ENCODE results near the gene AOPEP. TPM values are rescaled to one million over a fixed set of nuclear protein-coding genes. Genes with fewer than 3 reads are reported as not detected.
A peak's percentile ranks its signal among the peaks of the same experiment; 100 is the strongest.

Gene AOPEP
- total RNA-seq, 4 donors from 2014 or later = 252 to 375 (median 312) TPM

DNA sequence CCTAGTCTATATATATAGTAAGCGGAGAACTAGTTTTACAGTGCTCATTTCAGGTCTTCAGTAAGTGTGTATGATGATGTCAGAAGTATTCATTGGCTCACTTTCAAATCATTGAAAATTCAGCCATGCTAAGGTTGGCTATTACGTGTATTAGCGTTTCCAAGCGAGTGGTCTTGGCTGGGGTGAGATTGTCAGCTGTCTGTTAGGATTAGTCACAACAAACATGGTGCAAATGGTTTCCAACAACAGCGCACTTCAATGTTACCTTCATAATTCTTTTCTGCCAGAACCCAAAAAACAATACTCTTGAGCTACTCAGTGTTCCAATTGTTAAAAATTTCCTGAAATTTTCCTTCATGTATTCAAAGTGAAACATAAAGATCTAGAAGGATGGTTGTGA is 283.0 kb downstream of the AOPEP start:
- peak overlapping the region; percentile 17 to 81 for H3K4me3 ChIP-seq

DNA sequence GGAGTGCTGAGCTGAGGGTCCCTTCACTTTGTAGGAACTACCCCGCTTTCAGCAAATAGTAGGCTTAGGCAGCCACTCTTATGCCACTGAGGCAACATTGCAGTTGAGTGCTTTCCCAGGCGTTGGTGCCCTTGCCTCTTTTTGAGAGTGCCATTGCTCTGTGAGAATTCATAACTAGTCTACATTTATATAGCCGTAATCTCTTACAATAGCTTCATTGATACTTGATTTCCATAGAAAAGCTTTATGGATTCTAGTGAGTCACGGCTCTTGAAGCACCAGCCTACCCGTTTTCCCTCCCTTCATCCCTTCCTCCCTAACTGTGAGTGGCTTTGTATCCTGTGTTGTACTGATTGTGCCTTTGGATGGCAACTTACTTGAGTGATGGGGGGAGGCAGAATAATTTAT is 283.9 kb downstream of the AOPEP start:
- Histone ChIP-seq H3K27ac (peak overlapping the region; percentile 80 to 99 (median 98)), H3K36me3 (peaks cover 0 to 11% of the 10 kb centered on the region in 2 donors), H3K9me3 (no peaks in the 10 kb centered on the region), H3K4me3 (peak overlapping the region; percentile 15 to 32), H3K4me1 (peaks cover 20 to 73% (median 23%) of the 10 kb centered on the region in 3 donors), H3K27me3 (no peaks in the 10 kb centered on the region)
- 37 to 63% methylated on average over 3 to 5 of the region's 5 CpGs for WGBS, 2 donors (ENCODE audit: low coverage in 1 of 2)
- TF ChIP-seq POLR2AphosphoS5 (IDR thresholded peaks at IDR 0.05) = peak; percentile 20
- no peak for TF ChIP-seq POLR2A (IDR thresholded peaks at IDR 0.05)
- ATAC-seq = no peak

More for the DNA sequence above, 283.0 kb downstream of the AOPEP start:
- no peak for ATAC-seq
- 32 to 51% methylated on average over 5 of the region's 5 CpGs for WGBS, 2 donors (ENCODE audit: low coverage in 1 of 2)
- Histone ChIP-seq H3K4me1 (peaks cover 12 to 63% (median 19%) of the 10 kb centered on the region in 3 donors), H3K27me3 (no peaks in the 10 kb centered on the region), H3K9me3 (no peaks in the 10 kb centered on the region), H3K36me3 (peaks cover 0 to 4% of the 10 kb centered on the region in 2 donors), H3K27ac (peak overlapping the region; percentile 65 to 99 (median 98))
- TF ChIP-seq POLR2AphosphoS5 (IDR thresholded peaks at IDR 0.05) (peak; percentile 32), CTCF (IDR thresholded peaks at IDR 0.05) (no peak)

DNA sequence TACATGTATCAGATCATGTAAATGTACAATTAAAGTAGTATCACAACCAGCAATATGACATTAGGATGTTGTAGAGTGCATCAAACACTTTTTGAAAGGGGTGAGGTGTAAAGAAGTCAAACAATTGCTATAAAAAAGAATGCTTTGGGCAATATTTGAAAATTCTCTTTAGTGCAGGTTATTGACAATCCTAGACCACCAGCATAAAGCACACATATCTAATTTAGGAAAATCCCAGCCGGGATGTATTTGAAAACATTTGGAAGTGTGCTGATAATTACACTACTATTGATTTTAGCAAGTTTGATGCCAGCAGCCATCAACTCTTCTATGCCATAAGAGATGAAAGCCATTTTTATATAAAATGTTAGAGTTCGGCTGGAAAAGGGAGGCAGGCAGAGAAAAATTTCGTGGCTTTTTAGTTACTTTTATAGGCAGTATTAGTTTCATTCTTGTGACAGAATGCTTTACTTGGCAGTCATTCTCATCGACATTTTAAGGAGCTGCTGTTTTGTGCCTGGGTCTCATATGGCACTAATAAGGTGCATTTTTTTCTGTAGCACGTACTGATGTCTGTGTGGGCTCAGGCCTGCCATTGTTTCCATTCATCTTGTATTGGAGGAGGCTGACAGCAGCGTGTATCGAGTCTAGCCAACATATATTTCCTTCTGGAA is 285.7 kb downstream of the AOPEP start:
- WGBS, 2 donors (ENCODE audit: low coverage in 1 of 2) = 34 to 49% methylated on average over 7 of the region's 7 CpGs
- peaks cover 26 to 90% (median 27%) of the 10 kb centered on the region in 3 donors for H3K4me1 ChIP-seq
- H3K4me3 ChIP-seq = peak overlapping the region in 1 of 2 donors; percentile 11
- H3K27me3 ChIP-seq = no peaks in the 10 kb centered on the region
- no peaks in the 10 kb centered on the region for H3K9me3 ChIP-seq
- TF ChIP-seq POLR2AphosphoS5 (IDR thresholded peaks at IDR 0.05) (no peak), EP300 (IDR thresholded peaks at IDR 0.05) (no peak), POLR2A (IDR thresholded peaks at IDR 0.05) (no peak), CTCF (IDR thresholded peaks at IDR 0.05) (no peak)
- ATAC-seq = no peak
- H3K27ac ChIP-seq = peak overlapping the region; percentile 29 to 99 (median 78)
- peaks cover 0 to 28% of the 10 kb centered on the region in 2 donors for H3K36me3 ChIP-seq

DNA sequence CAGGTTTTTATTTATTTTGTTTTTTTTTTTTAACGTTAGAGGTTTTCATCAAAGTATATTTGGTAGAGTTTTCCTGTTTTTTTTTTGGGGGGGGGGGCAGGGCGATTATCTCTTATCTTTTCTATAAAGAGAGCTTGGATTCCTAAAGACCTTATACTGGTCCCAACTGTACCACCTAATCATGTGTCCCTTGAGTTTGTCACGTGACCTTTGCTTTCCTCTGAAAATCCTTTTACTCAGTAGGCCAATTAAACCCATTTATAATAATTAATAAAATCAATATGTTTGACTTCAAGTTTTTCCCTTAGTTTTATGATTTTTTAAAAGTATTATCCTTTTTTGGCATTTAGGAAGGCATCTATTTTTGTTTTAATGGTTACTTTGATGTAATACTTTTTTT is 286.4 kb downstream of the AOPEP start:
- peaks cover 27 to 97% (median 30%) of the 10 kb centered on the region in 3 donors for H3K4me1 ChIP-seq
- H3K4me3 ChIP-seq = no peak overlapping the region
- H3K9me3 ChIP-seq = no peaks in the 10 kb centered on the region
- H3K27ac ChIP-seq = peak overlapping the region in 3 of 4 donors; percentile 57 to 99 (median 98)
- TF ChIP-seq POLR2AphosphoS5 (IDR thresholded peaks at IDR 0.05) (no peak), CTCF (IDR thresholded peaks at IDR 0.05) (no peak), POLR2A (IDR thresholded peaks at IDR 0.05) (no peak), EP300 (IDR thresholded peaks at IDR 0.05) (no peak)
- H3K27me3 ChIP-seq = no peaks in the 10 kb centered on the region
- 44 to 60% methylated on average over 3 of the region's 3 CpGs for WGBS, 2 donors (ENCODE audit: low coverage in 1 of 2)
- ATAC-seq = no peak
- H3K36me3 ChIP-seq = peaks cover 0 to 34% of the 10 kb centered on the region in 2 donors

- WGBS, 2 donors (ENCODE audit: low coverage in 1 of 2) = 20 to 36% methylated on average over 2 of the region's 2 CpGs
- peaks cover 43 to 100% (median 44%) of the 10 kb centered on the region in 3 donors for H3K4me1 ChIP-seq
Measured at GRCh38 chr9:95014917-95015316, 288.4 kb downstream of the AOPEP start.

More at GRCh38 chr9:95014917-95015316, 288.4 kb downstream of the AOPEP start:
- H3K27me3 ChIP-seq = no peaks in the 10 kb centered on the region
- no peak for TF ChIP-seq POLR2AphosphoS5 (IDR thresholded peaks at IDR 0.05)
- no peak for TF ChIP-seq POLR2A (IDR thresholded peaks at IDR 0.05)
- no peak for TF ChIP-seq CTCF (IDR thresholded peaks at IDR 0.05)
- no peak for TF ChIP-seq EP300 (IDR thresholded peaks at IDR 0.05)
- no peak for ATAC-seq
- H3K27ac ChIP-seq = peak overlapping the region; percentile 14 to 99 (median 76)
- H3K4me3 ChIP-seq = no peak overlapping the region
- peaks cover 2 to 43% of the 10 kb centered on the region in 2 donors for H3K36me3 ChIP-seq
- H3K9me3 ChIP-seq = no peaks in the 10 kb centered on the region

Data from gastroesophageal sphincter (tissue), 4 donors.